ENCODE results near the gene GLIS1.

The GLIS1 gene

DNA sequence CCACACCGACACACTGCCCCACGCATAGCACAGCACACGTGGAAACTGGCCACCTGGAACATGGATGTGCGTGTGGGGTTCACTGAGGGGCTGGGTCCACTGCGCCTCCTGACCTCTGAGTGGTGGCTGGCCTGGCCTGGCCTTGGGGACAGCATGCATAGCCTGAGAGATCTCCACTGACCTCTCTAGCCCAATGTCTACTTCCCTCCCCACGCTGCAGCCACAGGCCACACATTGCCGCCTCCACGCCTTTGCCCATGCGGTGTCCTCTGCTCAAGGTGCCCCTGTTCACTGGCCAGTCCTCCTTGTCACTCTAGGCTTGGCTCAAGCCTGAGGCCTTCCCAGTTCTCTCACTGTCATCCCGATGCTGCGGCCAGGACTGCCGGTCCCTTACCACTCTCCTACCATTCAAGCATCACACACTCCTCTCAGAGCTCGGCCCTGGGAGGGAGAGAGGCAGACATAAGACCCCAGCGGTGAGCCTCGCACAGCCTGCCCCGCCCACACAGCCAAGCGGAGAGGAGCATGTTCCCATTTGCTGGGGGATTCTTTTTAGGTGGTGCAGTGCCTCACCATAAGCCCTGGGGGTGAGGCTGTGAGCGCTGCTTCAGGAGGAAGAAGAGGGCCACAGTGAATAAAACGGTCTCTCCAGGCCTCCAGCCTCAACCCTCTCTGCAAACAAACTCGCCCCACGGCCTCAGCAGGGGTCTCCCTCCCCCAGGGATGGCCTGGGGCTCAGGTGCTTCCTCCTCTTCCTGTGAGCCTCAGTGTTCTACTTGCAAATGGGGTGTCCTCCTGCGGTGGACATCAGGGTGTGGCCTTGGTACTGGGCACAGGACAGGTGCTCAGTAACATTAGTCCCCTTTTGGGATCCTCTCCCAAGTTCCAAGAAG lies 199.0 kb downstream of the GLIS1 start:
- TF ChIP-seq EZH2 (IDR thresholded peaks at IDR 0.05; ENCODE audit: borderline replicate concordance, low read depth, low read length, severe bottlenecking) = no peak
- TF ChIP-seq, protein P1, sequence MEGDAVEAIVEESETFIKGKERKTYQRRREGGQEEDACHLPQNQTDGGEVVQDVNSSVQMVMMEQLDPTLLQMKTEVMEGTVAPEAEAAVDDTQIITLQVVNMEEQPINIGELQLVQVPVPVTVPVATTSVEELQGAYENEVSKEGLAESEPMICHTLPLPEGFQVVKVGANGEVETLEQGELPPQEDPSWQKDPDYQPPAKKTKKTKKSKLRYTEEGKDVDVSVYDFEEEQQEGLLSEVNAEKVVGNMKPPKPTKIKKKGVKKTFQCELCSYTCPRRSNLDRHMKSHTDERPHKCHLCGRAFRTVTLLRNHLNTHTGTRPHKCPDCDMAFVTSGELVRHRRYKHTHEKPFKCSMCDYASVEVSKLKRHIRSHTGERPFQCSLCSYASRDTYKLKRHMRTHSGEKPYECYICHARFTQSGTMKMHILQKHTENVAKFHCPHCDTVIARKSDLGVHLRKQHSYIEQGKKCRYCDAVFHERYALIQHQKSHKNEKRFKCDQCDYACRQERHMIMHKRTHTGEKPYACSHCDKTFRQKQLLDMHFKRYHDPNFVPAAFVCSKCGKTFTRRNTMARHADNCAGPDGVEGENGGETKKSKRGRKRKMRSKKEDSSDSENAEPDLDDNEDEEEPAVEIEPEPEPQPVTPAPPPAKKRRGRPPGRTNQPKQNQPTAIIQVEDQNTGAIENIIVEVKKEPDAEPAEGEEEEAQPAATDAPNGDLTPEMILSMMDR (IDR thresholded peaks at IDR 0.05; ENCODE audit: borderline replicate concordance, extremely low read depth, low read length, poor library complexity, severe bottlenecking) = no peak
- no peaks in the 10 kb centered on the region for H4K20me1 ChIP-seq (ENCODE audit: insufficient read depth, low read length)
- H3K4me1 ChIP-seq (ENCODE audit: insufficient read depth, low read length) = no peaks in the 10 kb centered on the region
- no peaks in the 10 kb centered on the region for H3K79me2 ChIP-seq (ENCODE audit: insufficient read depth, low read length)
- no peak overlapping the region for H3K4me3 ChIP-seq (ENCODE audit: low read depth in 1 of 2, low read length in 2 of 2)
- H2AFZ ChIP-seq (ENCODE audit: low read depth, low read length) = no peak overlapping the region
- no peak overlapping the region for H3K9ac ChIP-seq (ENCODE audit: low read depth, low read length)
- no peaks in the 10 kb centered on the region for H3K9me3 ChIP-seq (ENCODE audit: insufficient read depth, low read length, severe bottlenecking)
- no peaks in the 10 kb centered on the region for H3K36me3 ChIP-seq (ENCODE audit: insufficient read depth, low read length)
- no peak overlapping the region for H3K4me2 ChIP-seq (ENCODE audit: insufficient read depth, low read length)
- H3K27me3 ChIP-seq (ENCODE audit: insufficient read depth, low read length, poor library complexity) = peaks cover 7% of the 10 kb centered on the region
- no peak for DNase-seq
- H3K27ac ChIP-seq (ENCODE audit: low read length) = no peak overlapping the region
- ATAC-seq (ENCODE audit: insufficient read depth, low read depth) = no peak

DNA sequence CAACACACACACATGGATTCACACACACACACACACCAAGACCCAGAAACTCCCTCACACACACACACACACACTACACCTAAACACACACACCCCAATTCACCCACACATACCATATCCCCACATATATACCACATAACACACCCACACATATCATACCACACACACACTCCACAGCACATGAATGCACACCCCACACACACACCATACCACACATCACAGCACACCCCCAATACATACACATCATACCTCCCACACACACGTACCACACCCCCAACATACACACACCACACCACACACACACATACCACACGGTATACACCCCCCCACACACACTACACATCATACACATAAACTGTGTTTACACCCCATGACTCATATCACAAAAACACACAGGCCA lies 199.7 kb downstream of the GLIS1 start:
- Histone ChIP-seq H3K36me3 (ENCODE audit: insufficient read depth, low read length) (no peaks in the 10 kb centered on the region), H4K20me1 (ENCODE audit: insufficient read depth, low read length) (no peaks in the 10 kb centered on the region), H2AFZ (ENCODE audit: low read depth, low read length) (no peak overlapping the region), H3K9ac (ENCODE audit: low read depth, low read length) (no peak overlapping the region), H3K4me3 (ENCODE audit: low read depth in 1 of 2, low read length in 2 of 2) (no peak overlapping the region), H3K4me1 (ENCODE audit: insufficient read depth, low read length) (no peaks in the 10 kb centered on the region), H3K27ac (ENCODE audit: low read length) (no peak overlapping the region), H3K27me3 (ENCODE audit: insufficient read depth, low read length, poor library complexity) (peaks cover 7% of the 10 kb centered on the region), H3K4me2 (ENCODE audit: insufficient read depth, low read length) (no peak overlapping the region), H3K79me2 (ENCODE audit: insufficient read depth, low read length) (no peaks in the 10 kb centered on the region), H3K9me3 (ENCODE audit: insufficient read depth, low read length, severe bottlenecking) (no peaks in the 10 kb centered on the region)
- DNase-seq (no peak), ATAC-seq (ENCODE audit: insufficient read depth, low read depth) (no peak)
- no peak for TF ChIP-seq EZH2 (IDR thresholded peaks at IDR 0.05; ENCODE audit: borderline replicate concordance, low read depth, low read length, severe bottlenecking)
- TF ChIP-seq, protein P1 (IDR thresholded peaks at IDR 0.05; ENCODE audit: borderline replicate concordance, extremely low read depth, low read length, poor library complexity, severe bottlenecking) = no peak

DNA sequence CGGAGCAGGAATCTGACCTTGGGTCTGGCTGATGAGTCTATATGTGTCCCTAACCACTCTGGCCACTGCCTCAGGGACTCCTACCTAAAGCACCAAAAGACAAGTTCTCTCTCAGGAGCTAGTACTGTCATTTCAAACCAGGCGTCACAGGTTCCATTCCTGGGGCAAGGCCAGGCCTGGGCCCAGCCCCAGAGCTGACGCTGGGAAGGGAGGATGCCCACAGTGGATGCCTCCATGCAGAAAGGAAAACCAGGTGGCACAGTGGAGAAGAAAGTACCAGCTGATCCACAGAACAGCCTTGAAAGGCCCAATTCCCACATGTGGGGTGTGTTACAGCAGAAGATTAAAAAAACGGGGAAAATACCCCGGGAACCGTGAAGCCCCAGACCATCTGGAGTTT lies 202.4 kb downstream of the GLIS1 start:
- Histone ChIP-seq H4K20me1 (ENCODE audit: insufficient read depth, low read length) (no peaks in the 10 kb centered on the region), H3K27ac (ENCODE audit: low read length) (no peak overlapping the region), H3K9me3 (ENCODE audit: insufficient read depth, low read length, severe bottlenecking) (no peaks in the 10 kb centered on the region), H3K79me2 (ENCODE audit: insufficient read depth, low read length) (no peaks in the 10 kb centered on the region), H3K36me3 (ENCODE audit: insufficient read depth, low read length) (no peaks in the 10 kb centered on the region), H2AFZ (ENCODE audit: low read depth, low read length) (no peak overlapping the region), H3K4me1 (ENCODE audit: insufficient read depth, low read length) (no peaks in the 10 kb centered on the region), H3K4me2 (ENCODE audit: insufficient read depth, low read length) (no peak overlapping the region), H3K9ac (ENCODE audit: low read depth, low read length) (no peak overlapping the region), H3K4me3 (ENCODE audit: low read depth in 1 of 2, low read length in 2 of 2) (no peak overlapping the region), H3K27me3 (ENCODE audit: insufficient read depth, low read length, poor library complexity) (peaks cover 12% of the 10 kb centered on the region)
- TF ChIP-seq, protein P1 (IDR thresholded peaks at IDR 0.05; ENCODE audit: borderline replicate concordance, extremely low read depth, low read length, poor library complexity, severe bottlenecking) = no peak
- TF ChIP-seq EZH2 (IDR thresholded peaks at IDR 0.05; ENCODE audit: borderline replicate concordance, low read depth, low read length, severe bottlenecking) = no peak
- DNase-seq (no peak), ATAC-seq (ENCODE audit: insufficient read depth, low read depth) (no peak)

Data from DND-41 (cell line).